Measurements from ENCODE around the gene TXNL4B. TPM values are rescaled to one million over a fixed set of nuclear protein-coding genes. Genes with fewer than 3 reads are reported as not detected.

TXNL4B gene
- total RNA-seq, 1 experiment from 2014 or later, result 9.9 TPM

DNA sequence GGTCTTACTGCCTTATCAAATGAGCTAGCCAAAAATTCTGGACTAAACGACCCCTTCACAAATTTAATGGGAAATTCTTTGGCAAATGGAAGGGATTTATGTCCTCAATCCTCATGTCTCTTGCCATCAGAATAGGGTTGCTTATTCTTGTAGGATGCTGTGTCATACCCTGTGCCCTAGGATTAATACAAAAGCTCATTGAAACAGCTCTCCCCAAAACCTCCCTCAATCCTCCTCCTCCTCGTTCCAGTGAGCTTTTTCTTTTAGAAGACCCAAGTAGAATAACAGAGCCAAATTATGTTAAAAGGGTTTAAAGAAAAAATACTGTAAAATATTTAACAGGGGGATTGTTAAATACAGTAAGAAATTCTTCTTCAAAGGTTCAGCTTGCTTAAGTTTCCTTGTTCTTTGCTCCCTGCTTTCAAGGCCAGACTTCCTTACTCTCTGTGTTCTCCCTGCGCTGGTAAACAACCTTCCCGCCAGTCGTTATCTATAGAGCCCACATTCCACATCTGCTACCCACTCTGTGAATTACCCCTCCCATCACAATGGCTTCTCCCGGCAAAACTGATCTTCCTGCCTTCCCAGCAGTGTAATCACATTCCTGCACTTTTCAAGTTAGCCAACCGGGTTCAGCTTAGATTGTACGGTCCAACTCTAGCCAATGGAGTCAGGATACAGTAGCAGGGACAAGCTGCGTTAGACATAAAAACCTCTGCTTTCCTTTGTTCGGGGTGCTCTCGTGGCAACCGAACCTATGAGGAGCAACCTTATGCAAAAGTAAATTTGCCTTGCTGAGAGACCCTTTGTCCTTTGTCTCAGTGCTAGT is 20.7 kb downstream of the TXNL4B start:
- H4K20me1 ChIP-seq (ENCODE audit: control insufficient read depth, insufficient read depth, insufficient read length), result no peaks in the 10 kb centered on the region
- H3K9ac ChIP-seq (ENCODE audit: extremely low read depth, insufficient read length, low read length), result no peak overlapping the region
- H4K8ac ChIP-seq (replicated peaks; ENCODE audit: insufficient read length, low read depth, low read length), result no peak overlapping the region
- peaks cover 2% of the 10 kb centered on the region; the same call in 1 of the 2 replicates for H3K27me3 Mint-ChIP-seq (ENCODE audit: low read depth)
- no peak overlapping the region for H2AFZ ChIP-seq (ENCODE audit: low read length)
- peak overlapping the region in 2 of 3 experiments; percentile 15 to 43; a peak in 3 of 7 replicates for H3K27ac Mint-ChIP-seq
- no peaks in the 10 kb centered on the region for H3K9me3 ChIP-seq (ENCODE audit: control insufficient read depth, low read depth, low read length)
- no peak overlapping the region for H3K4me3 Mint-ChIP-seq
- H2BK120ac ChIP-seq (ENCODE audit: low read depth, low read length, poor library complexity, severe bottlenecking), result no peak overlapping the region
- no peaks in the 10 kb centered on the region for H3K79me2 ChIP-seq (ENCODE audit: insufficient read depth, low read length)
- no peak overlapping the region for H3K4ac ChIP-seq (ENCODE audit: low read depth, low read length)
- peaks cover 5 to 8% of the 10 kb centered on the region in 2 experiments; a peak in 2 of 4 replicates for H3K4me1 Mint-ChIP-seq
- no peak overlapping the region for H3T11ph ChIP-seq (ENCODE audit: low read length)
- H3K4me2 ChIP-seq (ENCODE audit: insufficient read depth, insufficient read length, low read length), result no peak overlapping the region
- TF ChIP-seq, protein P1, sequence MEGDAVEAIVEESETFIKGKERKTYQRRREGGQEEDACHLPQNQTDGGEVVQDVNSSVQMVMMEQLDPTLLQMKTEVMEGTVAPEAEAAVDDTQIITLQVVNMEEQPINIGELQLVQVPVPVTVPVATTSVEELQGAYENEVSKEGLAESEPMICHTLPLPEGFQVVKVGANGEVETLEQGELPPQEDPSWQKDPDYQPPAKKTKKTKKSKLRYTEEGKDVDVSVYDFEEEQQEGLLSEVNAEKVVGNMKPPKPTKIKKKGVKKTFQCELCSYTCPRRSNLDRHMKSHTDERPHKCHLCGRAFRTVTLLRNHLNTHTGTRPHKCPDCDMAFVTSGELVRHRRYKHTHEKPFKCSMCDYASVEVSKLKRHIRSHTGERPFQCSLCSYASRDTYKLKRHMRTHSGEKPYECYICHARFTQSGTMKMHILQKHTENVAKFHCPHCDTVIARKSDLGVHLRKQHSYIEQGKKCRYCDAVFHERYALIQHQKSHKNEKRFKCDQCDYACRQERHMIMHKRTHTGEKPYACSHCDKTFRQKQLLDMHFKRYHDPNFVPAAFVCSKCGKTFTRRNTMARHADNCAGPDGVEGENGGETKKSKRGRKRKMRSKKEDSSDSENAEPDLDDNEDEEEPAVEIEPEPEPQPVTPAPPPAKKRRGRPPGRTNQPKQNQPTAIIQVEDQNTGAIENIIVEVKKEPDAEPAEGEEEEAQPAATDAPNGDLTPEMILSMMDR (conservative IDR thresholded peaks at IDR 0.05), result no peak
- no peak overlapping the region for H2BK5ac ChIP-seq (ENCODE audit: insufficient read length, low read length)
- H3K56ac ChIP-seq (ENCODE audit: insufficient read length, low read depth, low read length), result no peak overlapping the region
- no peak overlapping the region for H2BK12ac ChIP-seq (ENCODE audit: insufficient read length, low read depth, low read length)
- no peak overlapping the region for H2BK15ac ChIP-seq (ENCODE audit: low read depth, low read length)
- H3K14ac ChIP-seq (ENCODE audit: insufficient read depth, low read length), result no peak overlapping the region
- no peaks in the 10 kb centered on the region for H3K9me3 Mint-ChIP-seq
- no peak overlapping the region for H2BK20ac ChIP-seq (ENCODE audit: low read depth, low read length, poor library complexity, severe bottlenecking)
- DNase-seq, result peak; percentile 56
- H3K27me3 ChIP-seq (ENCODE audit: insufficient read depth, low read length), result no peaks in the 10 kb centered on the region
- no peak overlapping the region for H4K91ac ChIP-seq (ENCODE audit: insufficient read length, low read depth, low read length)
- WGBS (ENCODE audit: extremely low coverage, insufficient read length, low lambda C conversion rate), result no CpG with 5 or more reads among the region's 12 CpGs
- no peak overlapping the region for H4K5ac ChIP-seq (ENCODE audit: insufficient read length, low read depth, low read length)
- H3K79me1 ChIP-seq (ENCODE audit: insufficient read depth, low read depth, low read length, poor library complexity, severe bottlenecking), result no peaks in the 10 kb centered on the region
- no peaks in the 10 kb centered on the region for H3K4me1 ChIP-seq (ENCODE audit: insufficient read depth, low read length)
- H3K27ac ChIP-seq (ENCODE audit: insufficient read length, low read depth, low read length), result no peak overlapping the region
- H3K23ac ChIP-seq (ENCODE audit: insufficient read length, low read depth, low read length), result no peak overlapping the region
- no peaks in the 10 kb centered on the region; a peak in 1 of 7 replicates for H3K36me3 Mint-ChIP-seq (ENCODE audit: insufficient read depth in 1 of 3, low read depth in 3 of 3)
- H2AK5ac ChIP-seq (ENCODE audit: insufficient read length, low read length), result no peak overlapping the region
- H3K18ac ChIP-seq (ENCODE audit: insufficient read length, low read depth, low read length), result no peak overlapping the region
- H3K23me2 ChIP-seq (ENCODE audit: insufficient read length, low read depth, low read length, poor library complexity, severe bottlenecking), result no peaks in the 10 kb centered on the region

All from H9 (cell line).